ENCODE data around the gene ABHD17A. TPM values are rescaled to one million over a fixed set of nuclear protein-coding genes. Genes with fewer than 3 reads are reported as not detected.
A peak's percentile ranks its signal among the peaks of the same experiment; 100 is the strongest.

Gene ABHD17A
- total RNA-seq, 1 donor from 2014 or later: 73.9 TPM

- Mint-ChIP-seq H3K9me3 (no peaks in the 10 kb centered on the region), H3K36me3 (ENCODE audit: low read depth) (peaks cover 2% of the 10 kb centered on the region), H3K4me1 (peaks cover 25% of the 10 kb centered on the region), H3K27me3 (ENCODE audit: low read depth) (no peaks in the 10 kb centered on the region), H3K27ac (ENCODE audit: unreplicated experiment) (no peak overlapping the region), H3K4me3 (peak overlapping the region; percentile 31)
- TF ChIP-seq, protein P1, sequence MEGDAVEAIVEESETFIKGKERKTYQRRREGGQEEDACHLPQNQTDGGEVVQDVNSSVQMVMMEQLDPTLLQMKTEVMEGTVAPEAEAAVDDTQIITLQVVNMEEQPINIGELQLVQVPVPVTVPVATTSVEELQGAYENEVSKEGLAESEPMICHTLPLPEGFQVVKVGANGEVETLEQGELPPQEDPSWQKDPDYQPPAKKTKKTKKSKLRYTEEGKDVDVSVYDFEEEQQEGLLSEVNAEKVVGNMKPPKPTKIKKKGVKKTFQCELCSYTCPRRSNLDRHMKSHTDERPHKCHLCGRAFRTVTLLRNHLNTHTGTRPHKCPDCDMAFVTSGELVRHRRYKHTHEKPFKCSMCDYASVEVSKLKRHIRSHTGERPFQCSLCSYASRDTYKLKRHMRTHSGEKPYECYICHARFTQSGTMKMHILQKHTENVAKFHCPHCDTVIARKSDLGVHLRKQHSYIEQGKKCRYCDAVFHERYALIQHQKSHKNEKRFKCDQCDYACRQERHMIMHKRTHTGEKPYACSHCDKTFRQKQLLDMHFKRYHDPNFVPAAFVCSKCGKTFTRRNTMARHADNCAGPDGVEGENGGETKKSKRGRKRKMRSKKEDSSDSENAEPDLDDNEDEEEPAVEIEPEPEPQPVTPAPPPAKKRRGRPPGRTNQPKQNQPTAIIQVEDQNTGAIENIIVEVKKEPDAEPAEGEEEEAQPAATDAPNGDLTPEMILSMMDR (conservative IDR thresholded peaks at IDR 0.05): no peak
- no peak for DNase-seq (ENCODE audit: low read depth, low spot score)
Observed at GRCh38 chr19:1872807-1873523, 12.3 kb downstream of the ABHD17A start.

DNA sequence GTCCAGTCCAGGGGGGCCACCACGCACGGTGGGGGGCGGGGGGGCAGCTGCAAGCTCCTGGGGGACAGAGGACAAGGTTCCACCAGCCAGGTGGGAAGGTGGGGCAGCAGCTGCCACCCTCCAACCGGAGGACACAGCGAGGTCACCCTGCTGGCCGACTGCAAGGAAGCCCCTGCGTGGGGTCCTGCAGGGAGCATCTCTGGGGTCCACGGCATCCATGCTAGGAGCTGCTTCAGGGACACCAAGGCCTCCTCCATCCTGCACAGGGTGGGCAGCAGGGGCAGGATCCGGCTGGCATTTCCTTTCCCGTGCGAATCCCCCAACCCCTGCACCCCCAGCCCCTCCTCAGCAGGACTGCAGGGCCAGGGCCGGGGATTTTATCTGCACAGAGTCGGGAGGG, 13.7 kb downstream of the ABHD17A start:
- no peaks in the 10 kb centered on the region for H3K27me3 Mint-ChIP-seq (ENCODE audit: low read depth)
- no peak overlapping the region for H3K27ac Mint-ChIP-seq (ENCODE audit: unreplicated experiment)
- TF ChIP-seq, protein P1 (conservative IDR thresholded peaks at IDR 0.05): no peak
- peaks cover 27% of the 10 kb centered on the region for H3K4me1 Mint-ChIP-seq
- no peak for DNase-seq (ENCODE audit: low read depth, low spot score)
- H3K9me3 Mint-ChIP-seq: no peaks in the 10 kb centered on the region
- peaks cover 2% of the 10 kb centered on the region for H3K36me3 Mint-ChIP-seq (ENCODE audit: low read depth)
- no peak overlapping the region for H3K4me3 Mint-ChIP-seq

DNA sequence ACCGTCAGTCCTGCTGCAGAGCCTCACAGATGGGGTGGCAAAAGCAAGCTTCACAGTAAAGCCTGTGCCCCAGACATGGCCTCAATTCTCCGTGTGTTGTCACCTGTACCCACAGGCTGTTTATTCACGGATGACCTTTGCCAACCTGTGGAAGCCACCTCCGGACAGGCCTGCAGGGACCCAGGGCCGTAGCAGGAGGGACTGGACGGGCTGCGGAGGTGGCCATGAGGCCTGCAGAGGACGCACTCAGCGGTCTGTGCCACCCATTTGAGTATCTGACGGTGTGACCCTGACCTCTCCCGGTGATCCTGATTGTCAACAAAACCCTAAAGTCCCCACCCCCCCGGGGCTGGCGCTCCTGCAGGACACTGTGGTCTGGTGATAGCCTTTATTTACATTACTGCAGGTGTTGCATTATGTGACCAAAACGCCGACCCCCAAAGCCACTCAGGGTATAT, 14.1 kb downstream of the ABHD17A start:
- Mint-ChIP-seq H3K9me3 (no peaks in the 10 kb centered on the region), H3K4me3 (no peak overlapping the region), H3K27ac (ENCODE audit: unreplicated experiment) (no peak overlapping the region), H3K4me1 (peaks cover 24% of the 10 kb centered on the region), H3K27me3 (ENCODE audit: low read depth) (no peaks in the 10 kb centered on the region), H3K36me3 (ENCODE audit: low read depth) (peaks cover 2% of the 10 kb centered on the region)
- TF ChIP-seq, protein P1 (conservative IDR thresholded peaks at IDR 0.05): no peak
- no peak for DNase-seq (ENCODE audit: low read depth, low spot score)

- no peak for DNase-seq (ENCODE audit: low read depth, low spot score)
- TF ChIP-seq, protein P1 (conservative IDR thresholded peaks at IDR 0.05): no peak
- H3K9me3 Mint-ChIP-seq: no peaks in the 10 kb centered on the region
- no peak overlapping the region for H3K27ac Mint-ChIP-seq (ENCODE audit: unreplicated experiment)
- no peaks in the 10 kb centered on the region for H3K36me3 Mint-ChIP-seq (ENCODE audit: low read depth)
- peak overlapping the region; percentile 62 for H3K4me3 Mint-ChIP-seq
- peaks cover 6% of the 10 kb centered on the region for H3K4me1 Mint-ChIP-seq
- no peaks in the 10 kb centered on the region for H3K27me3 Mint-ChIP-seq (ENCODE audit: low read depth)
Observed at GRCh38 chr19:1868971-1869370, 16.3 kb downstream of the ABHD17A start.

GRCh38 chr19:1867349-1867724, 18.0 kb downstream of the ABHD17A start:
- no peak for DNase-seq (ENCODE audit: low read depth, low spot score)
- Mint-ChIP-seq H3K36me3 (ENCODE audit: low read depth) (no peaks in the 10 kb centered on the region), H3K27ac (ENCODE audit: unreplicated experiment) (no peak overlapping the region), H3K9me3 (no peaks in the 10 kb centered on the region), H3K4me3 (peak overlapping the region; percentile 41), H3K4me1 (peaks cover 4% of the 10 kb centered on the region), H3K27me3 (ENCODE audit: low read depth) (peaks cover 2% of the 10 kb centered on the region)
- TF ChIP-seq, protein P1 (conservative IDR thresholded peaks at IDR 0.05): no peak
